GM12878 (cell line): ENCODE data around the gene TPRX1.

ENCODE experiments used
- CTCF ChIP-seq, 3 experiments: IDR thresholded peaks in 2 of 3; conservative IDR thresholded peaks in 1 of 3; 2 replicates each; pipeline ENCODE4 v1.5.1; 2011; ENCODE audit warnings: low read depth in 3 of 3, low read length in 3 of 3, mild to moderate bottlenecking in 3 of 3, control low read depth in 2 of 3, moderate library complexity in 2 of 3, inconsistent platforms in 1 of 3, mixed read lengths in 1 of 3; ENCODE audit not compliant: control insufficient read depth in 2 of 3, insufficient read depth in 1 of 3; ENCODE audit errors: extremely low read depth in 1 of 3
- NR2C1 ChIP-seq: fragments of 450-650 bp; IDR thresholded peaks from 2 replicates; pipeline ENCODE4 v1.6.1; 2017; ENCODE audit warnings: antibody characterized with exemption, mild to moderate bottlenecking, moderate library complexity

GRCh38 chr19:47754206-47755064, 49.9 kb downstream of the TPRX1 start:
- TF ChIP-seq CTCF (IDR thresholded peaks at IDR 0.05 in 2 of 3, conservative IDR thresholded peaks at IDR 0.05 in 1 of 3; ENCODE audit: control insufficient read depth in 2 of 3, extremely low read depth in 1 of 3, insufficient read depth in 1 of 3, low read depth in 3 of 3, low read length in 3 of 3) (no peak), NR2C1 (no peak)
